MM.1S (cell line): ENCODE data around the gene KIAA1671.

Experiments used
- EZH2 ChIP-seq: fragments of 300-600 bp; sonication (generic); optimal IDR thresholded peaks from 2 replicates; pipeline ENCODE3; 2017; ENCODE audit warnings: low read depth, mild to moderate bottlenecking, antibody characterized with exemption, low read length, mixed read lengths
- EZH2phosphoT487 ChIP-seq: fragments of 300-600 bp; sonication (generic); IDR thresholded peaks from 2 replicates; pipeline ENCODE4 v1.6.1; 2018; ENCODE audit warnings: antibody characterized with exemption, low read length
- TF ChIP-seq, protein P1 (sequence below): fragments of 300-600 bp; sonication (generic); IDR thresholded peaks from 2 replicates; pipeline ENCODE4 v1.5.1; 2016; ENCODE audit warnings: antibody characterized with exemption, low read length, mixed read lengths

DNA sequence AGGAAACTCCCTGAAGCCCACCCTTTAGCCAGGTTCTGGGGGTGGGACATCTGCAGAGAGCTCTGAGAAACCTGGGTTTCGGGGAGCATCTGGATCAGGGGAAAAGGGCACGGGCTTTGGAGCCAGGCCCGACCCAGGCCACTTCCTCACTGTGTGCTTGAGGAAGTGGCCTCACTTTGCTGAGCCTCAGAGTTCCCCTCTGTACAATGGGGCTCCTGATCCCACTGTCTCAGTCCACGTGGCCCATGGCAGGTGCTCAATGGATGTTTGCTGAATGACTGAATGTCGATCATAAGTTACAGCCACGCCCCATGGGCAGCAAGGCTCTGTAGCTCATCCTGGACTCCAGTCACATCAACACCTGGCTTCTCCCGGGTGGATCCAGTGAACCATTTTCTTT is 248.5 kb downstream of the KIAA1671 start:
- TF ChIP-seq, protein P1, sequence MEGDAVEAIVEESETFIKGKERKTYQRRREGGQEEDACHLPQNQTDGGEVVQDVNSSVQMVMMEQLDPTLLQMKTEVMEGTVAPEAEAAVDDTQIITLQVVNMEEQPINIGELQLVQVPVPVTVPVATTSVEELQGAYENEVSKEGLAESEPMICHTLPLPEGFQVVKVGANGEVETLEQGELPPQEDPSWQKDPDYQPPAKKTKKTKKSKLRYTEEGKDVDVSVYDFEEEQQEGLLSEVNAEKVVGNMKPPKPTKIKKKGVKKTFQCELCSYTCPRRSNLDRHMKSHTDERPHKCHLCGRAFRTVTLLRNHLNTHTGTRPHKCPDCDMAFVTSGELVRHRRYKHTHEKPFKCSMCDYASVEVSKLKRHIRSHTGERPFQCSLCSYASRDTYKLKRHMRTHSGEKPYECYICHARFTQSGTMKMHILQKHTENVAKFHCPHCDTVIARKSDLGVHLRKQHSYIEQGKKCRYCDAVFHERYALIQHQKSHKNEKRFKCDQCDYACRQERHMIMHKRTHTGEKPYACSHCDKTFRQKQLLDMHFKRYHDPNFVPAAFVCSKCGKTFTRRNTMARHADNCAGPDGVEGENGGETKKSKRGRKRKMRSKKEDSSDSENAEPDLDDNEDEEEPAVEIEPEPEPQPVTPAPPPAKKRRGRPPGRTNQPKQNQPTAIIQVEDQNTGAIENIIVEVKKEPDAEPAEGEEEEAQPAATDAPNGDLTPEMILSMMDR: no peak
- TF ChIP-seq EZH2 (no peak), EZH2phosphoT487 (no peak)
